ENCODE measurements around the gene UBAP1.
A peak's percentile ranks its signal among the peaks of the same experiment; 100 is the strongest.
"Not testable (repeated sequence)": the region's sequence is repeated elsewhere in the genome, so short reads cannot be mapped to it uniquely, and the experiment has no call there.

Gene UBAP1

GRCh38 chr9:34178436-34179212 lies at the start of gene UBAP1:
Gene UBAP1, plus strand, starts transcription at chr9:34179043. Its CDS starts 41,872 bp downstream, at chr9:34220915.
- DNase-seq (ENCODE audit: low spot score): peak; percentile 98

DNA sequence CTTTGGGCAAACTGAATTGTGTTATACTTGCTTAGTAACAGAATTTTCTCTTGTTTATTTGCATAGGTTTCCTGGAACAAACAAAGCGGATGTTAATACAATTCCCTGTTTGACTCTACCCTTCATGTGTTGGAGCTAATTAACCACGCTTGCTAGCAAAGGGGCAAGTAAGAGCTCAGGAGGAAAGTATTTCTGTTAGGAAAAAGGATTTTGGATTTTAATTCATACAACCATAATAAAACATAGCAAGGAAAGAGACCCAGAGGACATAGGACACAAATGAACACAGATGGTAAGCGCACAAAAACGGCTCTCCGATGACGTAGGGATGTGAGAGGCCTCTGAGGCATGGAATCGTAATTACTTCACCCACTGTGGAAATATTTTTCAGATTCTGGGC lies 47.3 kb upstream of the UBAP1 start:
- DNase-seq (ENCODE audit: low spot score): no peak

GRCh38 chr9:34133436-34133949 lies 45.4 kb upstream of the UBAP1 start:
- no peak for DNase-seq (ENCODE audit: low spot score)

GRCh38 chr9:34134521-34134920 lies 44.3 kb upstream of the UBAP1 start:
- DNase-seq (ENCODE audit: low spot score): no peak

DNA sequence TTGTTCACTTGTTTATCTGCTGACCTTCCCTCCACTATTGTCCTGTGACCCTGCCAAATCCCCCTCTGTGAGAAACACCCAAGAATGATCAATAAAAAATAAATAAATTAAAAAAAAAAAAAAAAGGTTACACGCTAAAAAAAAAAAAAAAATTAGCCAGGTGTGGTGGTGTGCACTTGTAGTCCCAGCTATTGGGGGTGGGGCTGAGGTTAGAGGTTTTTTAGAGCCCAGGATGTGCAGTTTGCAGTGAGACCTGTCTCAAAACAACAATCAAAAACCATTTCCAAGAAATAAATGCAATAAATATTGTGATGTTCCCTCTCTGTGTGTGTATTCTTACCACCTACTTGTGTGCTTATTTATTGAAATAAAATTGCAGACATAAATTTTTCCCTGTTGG lies 40.2 kb upstream of the UBAP1 start:
- not testable (repeated sequence) for DNase-seq (ENCODE audit: low spot score)

DNA sequence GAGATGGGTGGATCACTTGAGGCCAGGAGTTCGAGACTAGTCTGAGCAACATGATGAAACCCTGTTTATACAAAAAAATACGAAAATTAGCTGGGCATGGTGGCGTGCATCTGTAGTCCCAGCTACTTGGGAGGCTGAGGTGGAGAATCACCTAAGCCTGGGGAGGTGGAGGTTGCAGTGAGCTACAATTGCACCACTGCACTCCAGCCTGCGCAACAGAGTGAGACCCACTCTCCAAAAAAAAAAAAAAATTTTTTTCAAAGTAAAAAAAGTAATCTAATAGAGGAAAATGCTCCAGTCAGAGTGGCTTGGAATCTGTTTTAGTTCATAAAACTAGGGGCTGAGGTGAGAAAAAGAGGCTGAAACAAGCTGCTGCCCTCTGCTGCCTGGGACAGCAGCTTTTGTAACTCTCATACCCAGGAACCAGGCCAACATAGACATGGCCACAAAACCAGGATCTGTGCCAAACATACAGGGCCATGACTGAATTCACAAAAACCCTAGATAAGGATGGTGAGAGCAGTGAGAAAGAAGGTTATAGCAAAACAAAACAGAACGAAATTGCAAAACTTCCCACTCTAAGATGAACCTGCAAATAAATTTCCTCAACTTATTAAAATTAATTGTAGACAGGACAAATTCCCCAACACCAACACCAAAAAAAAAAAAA lies 39.2 kb upstream of the UBAP1 start:
- DNase-seq (ENCODE audit: low spot score): peak; percentile 93

- DNase-seq (ENCODE audit: low spot score): no peak
Measured at GRCh38 chr9:34140853-34141252, 38.0 kb upstream of the UBAP1 start.

GRCh38 chr9:34143116-34143515 lies 35.7 kb upstream of the UBAP1 start:
- no peak for DNase-seq (ENCODE audit: low spot score)

DNA sequence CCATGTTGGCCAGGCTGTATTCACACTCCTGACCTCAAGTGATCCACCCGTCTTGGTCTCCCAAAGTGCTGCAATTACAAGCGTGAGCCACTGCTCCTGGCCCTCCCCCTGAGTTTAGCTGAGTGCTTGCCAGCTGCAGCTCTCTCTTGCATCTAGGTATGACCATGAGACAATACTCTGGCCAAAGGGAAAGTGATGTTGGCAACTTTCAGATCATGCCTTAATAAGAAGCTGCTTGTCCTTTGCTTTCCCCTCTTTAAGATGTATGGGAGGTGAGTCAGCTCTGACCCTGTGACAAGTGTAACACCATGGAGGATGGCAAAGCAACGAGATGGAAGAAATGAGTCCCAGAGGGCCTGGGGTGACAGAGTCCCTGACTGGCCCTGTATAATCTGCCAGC lies 33.7 kb upstream of the UBAP1 start:
- no peak for DNase-seq (ENCODE audit: low spot score)

DNA sequence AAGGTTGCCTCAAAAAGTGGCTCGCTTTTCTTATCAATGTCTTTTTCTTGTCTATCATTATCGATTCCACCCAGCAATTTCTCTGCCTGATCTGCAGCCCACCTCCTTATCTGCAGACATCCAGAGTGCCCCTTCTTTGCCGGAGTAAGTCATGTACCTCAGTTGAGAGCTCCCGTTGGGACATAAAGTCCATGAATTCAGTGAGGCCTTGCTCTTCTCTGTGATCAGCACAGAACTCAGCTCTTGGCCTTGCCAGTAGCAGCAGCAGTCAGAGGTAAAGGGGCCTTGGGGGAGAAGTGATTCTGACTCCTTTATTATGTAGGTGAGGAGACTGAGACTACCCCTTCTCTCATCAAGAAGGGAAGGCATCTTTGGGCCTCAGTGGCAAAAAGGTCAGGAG lies 27.4 kb upstream of the UBAP1 start:
- DNase-seq (ENCODE audit: low spot score): peak; percentile 63

- no peak for DNase-seq (ENCODE audit: low spot score)
Measured at GRCh38 chr9:34154057-34154456, 24.8 kb upstream of the UBAP1 start.

DNA sequence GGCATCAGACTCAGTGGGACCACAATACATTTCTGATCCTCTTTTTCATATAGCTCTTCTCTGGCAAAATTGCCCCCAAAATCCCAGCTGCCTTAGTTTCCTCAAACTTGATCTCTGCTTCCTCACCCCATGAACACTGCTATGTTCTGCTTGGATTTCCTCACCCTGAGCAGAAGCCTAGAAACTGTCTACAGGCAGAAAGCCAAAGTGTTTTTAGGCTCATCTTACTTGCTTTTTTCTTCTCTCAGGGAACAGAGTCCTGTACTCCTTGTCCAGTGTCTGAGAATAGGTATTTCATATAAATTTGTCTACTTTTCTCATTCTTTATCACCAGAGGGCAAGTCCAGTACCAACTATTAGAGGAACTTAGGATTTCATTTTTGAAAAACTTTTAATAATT lies 21.5 kb upstream of the UBAP1 start:
- DNase-seq (ENCODE audit: low spot score): peak; percentile 18

- no peak for DNase-seq (ENCODE audit: low spot score)
Measured at GRCh38 chr9:34157898-34158297, 20.9 kb upstream of the UBAP1 start.

DNA sequence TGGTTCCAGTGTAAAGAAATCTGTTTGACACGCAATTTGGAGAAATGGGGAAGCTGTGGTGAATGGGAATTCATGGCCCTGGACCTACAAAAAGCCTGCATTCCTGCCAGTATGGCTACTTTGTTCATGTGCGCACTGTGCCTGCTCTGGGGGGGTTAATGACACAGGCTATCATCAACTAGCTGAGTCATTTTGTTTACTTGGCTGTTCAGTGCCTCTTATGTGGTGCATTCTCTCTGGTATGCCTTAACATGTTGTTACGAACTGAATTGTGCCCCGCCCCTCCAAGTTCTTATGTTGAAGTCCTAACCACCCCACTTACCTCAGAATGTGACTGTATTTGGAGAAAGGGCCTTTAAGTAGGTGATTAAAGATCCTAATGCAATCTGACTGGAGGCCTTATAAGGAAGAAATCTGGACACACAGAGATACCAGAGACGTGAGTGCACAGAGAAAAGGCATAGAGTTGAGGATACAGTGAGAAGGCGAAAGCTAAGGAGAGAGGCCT lies 20.4 kb upstream of the UBAP1 start:
- DNase-seq (ENCODE audit: low spot score): peak; percentile 87

DNA sequence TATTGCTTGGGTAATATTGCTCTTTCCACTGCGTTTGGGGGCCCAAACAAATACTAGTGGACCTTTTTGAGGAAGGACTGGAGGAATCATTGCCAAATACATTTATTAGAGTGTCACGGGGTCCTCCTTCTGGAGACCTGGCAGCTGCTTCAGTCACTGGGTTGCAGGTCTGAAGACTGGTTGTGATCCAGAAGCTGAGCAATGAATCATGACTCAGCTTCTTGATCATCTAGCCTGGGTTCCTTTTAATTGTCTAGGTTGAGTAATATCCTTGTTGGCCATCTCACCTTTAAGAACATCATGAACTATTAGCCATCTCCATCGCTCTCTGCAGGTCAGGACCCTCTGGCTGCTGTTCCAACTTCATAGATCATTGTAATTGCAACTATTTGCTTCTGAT lies 15.4 kb upstream of the UBAP1 start:
- DNase-seq (ENCODE audit: low spot score): peak; percentile 54

DNA sequence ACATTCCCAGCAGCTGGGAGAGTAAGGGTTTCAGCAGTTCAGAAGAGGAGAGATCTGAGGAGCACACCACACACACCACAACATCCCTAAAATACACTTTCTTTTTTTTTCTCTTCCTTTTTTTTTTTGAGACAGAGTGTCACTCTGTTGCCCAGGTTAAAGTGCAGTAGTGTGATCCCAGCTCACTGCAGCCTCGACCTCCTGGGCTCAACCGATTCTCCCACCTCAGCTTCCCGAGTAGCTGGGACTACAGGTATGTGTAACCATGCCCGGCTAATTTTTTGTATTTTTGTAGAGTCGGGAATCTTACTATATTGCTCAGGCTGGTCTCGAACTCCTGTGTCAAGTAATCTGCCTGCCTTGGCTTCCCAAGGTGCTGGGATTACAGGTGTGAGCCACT lies 9.7 kb upstream of the UBAP1 start:
- DNase-seq (ENCODE audit: low spot score): no peak

DNA sequence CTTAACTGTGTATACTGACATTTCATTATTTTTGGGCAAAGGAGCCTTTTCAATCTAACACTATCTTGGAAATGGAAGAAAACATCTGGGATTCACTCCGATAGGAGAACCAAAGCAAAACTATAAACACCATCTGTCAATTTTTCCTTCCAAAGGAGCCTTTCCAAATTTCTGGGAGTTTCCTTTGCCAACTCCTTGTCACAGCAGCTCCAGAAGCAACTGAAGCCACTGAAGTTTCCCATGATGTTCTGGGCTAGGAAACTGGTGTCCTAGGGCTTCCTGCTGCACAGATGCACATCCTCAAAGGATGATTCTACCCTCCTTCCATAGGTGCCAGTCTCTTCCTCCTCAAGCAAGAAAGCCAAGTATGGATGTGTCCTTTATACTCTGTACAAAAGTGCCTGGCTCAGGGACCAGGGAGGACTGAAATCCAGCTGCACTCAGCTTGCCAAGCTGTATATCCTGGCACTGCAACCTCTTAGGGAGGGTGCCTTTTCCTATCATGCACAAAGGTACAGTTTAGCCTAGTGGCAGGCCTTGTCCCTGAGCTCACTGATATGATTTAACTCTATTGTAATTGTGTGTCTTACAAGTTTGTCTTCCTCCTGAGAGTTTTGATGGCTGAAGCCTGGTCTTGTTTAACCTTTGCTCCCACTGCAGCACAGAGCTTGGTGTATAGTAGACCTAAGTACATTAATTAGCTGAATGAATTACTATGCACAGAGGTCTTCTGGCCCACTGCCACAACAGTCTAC lies 8.4 kb upstream of the UBAP1 start:
- no peak for DNase-seq (ENCODE audit: low spot score)

DNA sequence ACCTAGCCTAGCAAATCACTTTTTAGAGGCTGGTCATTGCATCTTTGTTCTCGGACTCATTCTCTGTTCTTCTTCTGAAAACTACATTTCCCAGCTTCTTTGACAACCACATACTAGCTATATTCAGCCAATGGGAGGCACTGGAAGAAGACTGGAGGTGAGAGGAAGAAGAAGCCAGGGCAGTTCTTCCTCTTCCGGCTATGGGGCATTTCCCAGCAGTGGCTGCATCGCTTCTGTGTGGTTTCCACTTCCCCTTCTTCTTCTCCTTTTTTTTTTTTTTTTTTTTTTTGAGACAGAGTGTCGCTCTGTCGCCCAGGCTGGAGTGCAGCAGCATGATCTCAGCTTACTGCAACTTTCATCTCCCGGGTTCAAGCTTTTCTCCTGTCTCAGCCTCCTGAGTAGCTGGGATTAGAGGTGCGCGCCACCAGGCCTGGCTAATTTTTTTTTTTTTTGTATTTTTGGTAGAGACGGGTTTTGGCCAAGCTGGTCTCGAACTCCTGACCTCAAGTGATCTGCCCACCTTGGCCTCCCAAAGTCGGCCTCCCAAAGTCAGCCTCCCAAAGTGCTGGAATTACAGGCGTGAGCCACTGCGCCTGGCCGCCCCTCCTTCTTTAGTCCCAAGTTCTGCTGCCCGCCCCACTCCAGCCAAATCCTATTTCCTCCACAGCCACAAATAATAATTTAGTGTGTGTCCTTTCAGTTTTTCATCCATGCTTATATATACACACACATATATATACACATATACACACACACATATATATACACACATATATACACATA lies 6.9 kb upstream of the UBAP1 start:
- DNase-seq (ENCODE audit: low spot score): no peak

DNA sequence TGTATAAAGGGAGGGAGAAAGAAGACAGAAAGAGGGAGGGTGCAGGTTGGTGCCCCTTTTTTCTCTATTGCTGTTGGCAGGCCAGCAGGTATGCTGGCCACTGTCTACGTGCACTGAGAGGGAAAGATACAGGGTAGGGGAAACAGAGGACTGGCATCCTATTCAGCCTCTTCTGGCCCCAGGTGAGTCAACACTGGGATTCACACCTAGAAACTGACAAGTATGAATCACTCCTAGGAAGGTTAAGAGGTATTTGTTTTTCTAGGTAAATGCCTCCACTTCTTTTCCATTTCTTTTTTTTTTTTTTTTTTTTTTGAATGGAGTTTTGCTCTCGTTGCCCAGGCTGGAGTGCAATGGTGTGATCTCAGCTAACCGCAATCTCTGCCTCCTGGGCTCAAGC lies 2.8 kb upstream of the UBAP1 start:
- DNase-seq (ENCODE audit: low spot score): no peak

- peak; percentile 50 for DNase-seq (ENCODE audit: low spot score)
Measured at GRCh38 chr9:34177593-34178435, 1.0 kb upstream of the UBAP1 start.

All from hematopoietic multipotent progenitor cell treated with erythropoietin and hydrocortisone succinate and interleukin-3 and kit ligand, for 15 days (in vitro differentiated cells).